Neural progenitor cell (in vitro differentiated cells): ENCODE results near the gene TAF4B. TPM values are rescaled to one million over a fixed set of nuclear protein-coding genes. Genes with fewer than 3 reads are reported as not detected.
A peak's percentile ranks its signal among the peaks of the same experiment; 100 is the strongest.

Source experiments
- DNase-seq: peaks from one replicate; pipeline ENCODE4 v3.0.0-alpha.2; 2016; ENCODE audit warnings: low spot score
- H2AFZ ChIP-seq: fragments of 200-600 bp; sonication (generic); replicated peaks from 2 replicates; pipeline ENCODE4 v1.6.1; 2016; ENCODE audit warnings: antibody characterized with exemption
- H3F3A ChIP-seq: fragments of 200-600 bp; sonication (generic); 2 replicates; pipeline ENCODE4 v1.6.1; 2016; ENCODE audit warnings: antibody characterized with exemption, low read depth
- H3K27ac ChIP-seq: fragments of 200-600 bp; sonication (generic); 2 replicates; pipeline ENCODE4 v1.5.1; 2016; ENCODE audit warnings: mild to moderate bottlenecking
- H3K27me3 ChIP-seq: fragments of 200-600 bp; sonication (generic); 2 replicates; pipeline ENCODE4 v1.6.1; 2016; ENCODE audit warnings: mild to moderate bottlenecking, moderate library complexity
- H3K36me3 ChIP-seq: fragments of 200-600 bp; sonication (generic); 2 replicates; pipeline ENCODE4 v1.5.1; 2016
- H3K4me1 ChIP-seq: fragments of 200-600 bp; sonication (generic); 2 replicates; pipeline ENCODE4 v1.6.1; 2016; ENCODE audit warnings: mixed run types
- H3K4me2 ChIP-seq: fragments of 200-600 bp; sonication (generic); 2 replicates; pipeline ENCODE4 v1.6.1; 2016
- H3K4me3 ChIP-seq: fragments of 200-600 bp; sonication (generic); 2 replicates; pipeline ENCODE4 v1.5.1; 2016
- H3K79me2 ChIP-seq: fragments of 200-600 bp; sonication (generic); 2 replicates; pipeline ENCODE4 v1.6.1; 2016; ENCODE audit warnings: low read depth
- H3K9ac ChIP-seq: fragments of 200-600 bp; sonication (generic); 2 replicates; pipeline ENCODE4 v1.6.1; 2016
- H3K9me3 ChIP-seq: fragments of 200-600 bp; sonication (generic); 2 replicates; pipeline ENCODE4 v1.5.1; 2016; ENCODE audit warnings: low read depth
- H4K20me1 ChIP-seq: fragments of 200-600 bp; sonication (generic); 2 replicates; pipeline ENCODE4 v1.6.1; 2016; ENCODE audit warnings: low read depth
- H3K27ac Mint-ChIP-seq: 3 replicates; pipeline ENCODE4 v1.8.0; 2021; ENCODE audit warnings: mixed read lengths
- H3K27me3 Mint-ChIP-seq: 2 replicates; pipeline ENCODE4 v1.8.0; 2022; ENCODE audit warnings: low read depth, mild to moderate bottlenecking, inconsistent platforms, moderate library complexity, mixed read lengths; ENCODE audit not compliant: insufficient read depth
- H3K36me3 Mint-ChIP-seq: 3 replicates; pipeline ENCODE4 v1.8.0; 2021; ENCODE audit warnings: mixed read lengths
- H3K4me1 Mint-ChIP-seq: 3 replicates; pipeline ENCODE4 v1.8.0; 2021; ENCODE audit warnings: mixed read lengths
- H3K4me3 Mint-ChIP-seq: 3 replicates; pipeline ENCODE4 v1.8.0; 2021; ENCODE audit warnings: mild to moderate bottlenecking, moderate library complexity, mixed read lengths
- H3K9me3 Mint-ChIP-seq: 3 replicates; pipeline ENCODE4 v1.8.0; 2020; ENCODE audit warnings: mixed read lengths
- EZH2 ChIP-seq: fragments of 200-600 bp; sonication (generic); IDR thresholded peaks from 2 replicates; pipeline ENCODE4 v1.6.1; 2017; ENCODE audit warnings: antibody characterized with exemption, mild to moderate bottlenecking, moderate library complexity
- EZH2phosphoT487 ChIP-seq: fragments of 200-600 bp; sonication (generic); IDR thresholded peaks from 2 replicates; pipeline ENCODE4 v1.6.1; 2017; ENCODE audit warnings: antibody characterized with exemption
- total RNA-seq: library from RNA; depleted of rRNA; stranded (reverse); fragments of >200 nt; gene quantifications from 2 replicates; pipeline ENCODE4 v1.2.3, GENCODE V29; 2015; ENCODE audit warnings: low replicate concordance
- TF ChIP-seq, protein P1 (sequence below): fragments of 200-600 bp; sonication (generic); IDR thresholded peaks from 2 replicates; pipeline ENCODE4 v1.5.1; 2017; ENCODE audit warnings: antibody characterized with exemption, mild to moderate bottlenecking

Gene TAF4B
- total RNA-seq, 1 donor from 2014 or later: 6.9 TPM

DNA sequence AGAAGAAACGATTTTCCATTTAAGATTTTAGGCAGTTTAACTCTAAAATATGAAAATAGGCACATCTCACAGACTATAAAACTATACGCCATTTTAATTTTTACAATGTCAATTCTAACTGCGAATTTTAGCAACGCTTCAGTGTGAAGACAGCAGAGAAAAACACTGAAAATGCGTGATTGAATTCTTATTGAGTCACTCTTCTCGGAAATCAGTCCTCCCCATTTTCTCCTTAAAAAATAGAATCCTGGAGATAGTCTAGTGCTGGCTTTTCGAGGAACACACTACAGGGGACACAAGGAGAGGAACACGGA lies 373 bp upstream of the TAF4B start:
- H3F3A ChIP-seq: peaks cover 4% of the 10 kb centered on the region
- peaks cover 19% of the 10 kb centered on the region for H3K79me2 ChIP-seq
- no peaks in the 10 kb centered on the region for H3K9me3 ChIP-seq
- no peak overlapping the region for H3K9ac ChIP-seq
- H3K4me3 Mint-ChIP-seq: peak overlapping the region; percentile 91
- H3K27ac Mint-ChIP-seq: no peak overlapping the region
- peaks cover 6% of the 10 kb centered on the region for H3K27me3 Mint-ChIP-seq
- no peak overlapping the region for H3K27ac ChIP-seq
- H3K9me3 Mint-ChIP-seq: no peaks in the 10 kb centered on the region
- TF ChIP-seq, protein P1, sequence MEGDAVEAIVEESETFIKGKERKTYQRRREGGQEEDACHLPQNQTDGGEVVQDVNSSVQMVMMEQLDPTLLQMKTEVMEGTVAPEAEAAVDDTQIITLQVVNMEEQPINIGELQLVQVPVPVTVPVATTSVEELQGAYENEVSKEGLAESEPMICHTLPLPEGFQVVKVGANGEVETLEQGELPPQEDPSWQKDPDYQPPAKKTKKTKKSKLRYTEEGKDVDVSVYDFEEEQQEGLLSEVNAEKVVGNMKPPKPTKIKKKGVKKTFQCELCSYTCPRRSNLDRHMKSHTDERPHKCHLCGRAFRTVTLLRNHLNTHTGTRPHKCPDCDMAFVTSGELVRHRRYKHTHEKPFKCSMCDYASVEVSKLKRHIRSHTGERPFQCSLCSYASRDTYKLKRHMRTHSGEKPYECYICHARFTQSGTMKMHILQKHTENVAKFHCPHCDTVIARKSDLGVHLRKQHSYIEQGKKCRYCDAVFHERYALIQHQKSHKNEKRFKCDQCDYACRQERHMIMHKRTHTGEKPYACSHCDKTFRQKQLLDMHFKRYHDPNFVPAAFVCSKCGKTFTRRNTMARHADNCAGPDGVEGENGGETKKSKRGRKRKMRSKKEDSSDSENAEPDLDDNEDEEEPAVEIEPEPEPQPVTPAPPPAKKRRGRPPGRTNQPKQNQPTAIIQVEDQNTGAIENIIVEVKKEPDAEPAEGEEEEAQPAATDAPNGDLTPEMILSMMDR: no peak
- TF ChIP-seq EZH2phosphoT487 (no peak), EZH2 (no peak)
- H3K27me3 ChIP-seq: peaks cover 18% of the 10 kb centered on the region
- peak overlapping the region; percentile 84 for H3K4me2 ChIP-seq
- H2AFZ ChIP-seq: peak overlapping the region; percentile 38
- no peaks in the 10 kb centered on the region for H3K36me3 ChIP-seq
- peaks cover 26% of the 10 kb centered on the region for H3K4me1 Mint-ChIP-seq
- H4K20me1 ChIP-seq: no peaks in the 10 kb centered on the region
- no peaks in the 10 kb centered on the region for H3K36me3 Mint-ChIP-seq
- peak overlapping the region; percentile 64 for H3K4me3 ChIP-seq
- H3K4me1 ChIP-seq: peaks cover 5% of the 10 kb centered on the region
- DNase-seq: no peak

DNA sequence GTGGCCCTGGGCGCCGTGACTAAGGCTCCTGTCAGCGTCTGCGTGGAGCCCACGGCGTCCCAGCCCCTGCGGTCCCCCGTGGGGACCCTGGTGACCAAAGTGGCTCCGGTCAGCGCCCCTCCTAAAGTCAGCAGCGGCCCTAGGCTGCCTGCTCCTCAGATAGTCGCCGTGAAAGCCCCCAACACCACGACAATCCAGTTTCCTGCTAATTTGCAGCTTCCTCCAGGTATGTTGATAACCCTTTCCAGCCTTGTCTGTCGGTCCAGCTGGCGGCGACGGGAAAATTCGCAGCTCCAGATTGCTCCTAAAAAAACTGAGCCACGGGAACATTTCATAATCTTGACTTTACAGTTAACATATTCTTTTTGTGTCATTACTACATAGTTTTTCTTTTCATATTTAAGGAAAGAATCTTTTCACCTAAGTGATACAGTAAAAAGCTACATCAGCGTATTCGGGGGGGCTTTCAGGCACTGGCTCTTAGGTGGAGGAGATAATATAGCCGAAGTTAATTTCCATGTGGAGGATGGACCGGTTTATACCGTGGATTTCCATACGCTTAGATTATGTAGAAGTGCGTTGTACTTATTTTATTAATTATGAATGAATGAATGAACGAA lies 916 bp downstream of the TAF4B start:
- DNase-seq: peak; percentile 25
- H3K9ac ChIP-seq: no peak overlapping the region
- Mint-ChIP-seq H3K9me3 (peaks cover 7% of the 10 kb centered on the region), H3K4me1 (peaks cover 22% of the 10 kb centered on the region), H3K36me3 (peaks cover 2% of the 10 kb centered on the region), H3K27me3 (peaks cover 6% of the 10 kb centered on the region), H3K4me3 (peak overlapping the region; percentile 97), H3K27ac (peak overlapping the region; percentile 76)
- H3K27ac ChIP-seq: no peak overlapping the region
- H3K9me3 ChIP-seq: no peaks in the 10 kb centered on the region
- H3K27me3 ChIP-seq: peaks cover 18% of the 10 kb centered on the region
- H3K36me3 ChIP-seq: no peaks in the 10 kb centered on the region
- peaks cover 4% of the 10 kb centered on the region for H3F3A ChIP-seq
- TF ChIP-seq EZH2phosphoT487: peak; percentile 49
- TF ChIP-seq, protein P1: no peak
- TF ChIP-seq EZH2: peak; percentile 49
- peak overlapping the region; percentile 64 for H3K4me3 ChIP-seq
- H3K4me1 ChIP-seq: peaks cover 5% of the 10 kb centered on the region
- peak overlapping the region; percentile 84 for H3K4me2 ChIP-seq
- H2AFZ ChIP-seq: peak overlapping the region; percentile 88
- no peaks in the 10 kb centered on the region for H4K20me1 ChIP-seq
- H3K79me2 ChIP-seq: peaks cover 19% of the 10 kb centered on the region

DNA sequence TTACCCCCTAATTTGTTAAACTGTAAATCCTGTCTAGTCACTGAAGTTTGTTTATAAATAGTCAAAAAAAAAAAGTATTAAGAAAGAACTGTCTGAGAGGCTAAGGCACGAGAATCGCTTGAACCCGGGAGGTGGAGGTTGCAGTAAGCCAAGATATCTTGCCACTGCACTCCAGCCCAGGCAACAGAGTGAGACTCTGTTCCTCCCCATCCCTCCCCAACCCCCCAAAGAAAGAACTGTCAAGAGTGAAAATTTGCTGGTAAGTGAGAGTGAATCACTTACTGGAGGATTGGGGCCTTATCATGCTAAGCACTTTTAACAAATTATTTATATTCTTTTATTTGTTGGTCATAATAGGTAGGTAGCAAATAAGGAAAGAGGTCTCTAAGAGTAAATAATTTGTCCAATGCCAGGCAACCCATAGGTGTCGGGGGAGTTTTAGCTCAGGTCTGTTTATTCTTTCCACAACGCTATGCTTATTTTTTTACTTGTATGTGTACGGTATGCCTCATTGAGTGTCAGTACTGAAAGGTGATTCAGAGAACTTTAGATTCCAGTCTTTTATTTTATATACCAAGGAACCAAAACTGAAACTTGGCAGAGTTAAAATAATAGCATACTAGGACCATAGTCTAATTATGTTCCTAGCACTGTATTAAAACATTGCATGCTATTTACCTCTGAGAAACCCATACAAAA lies 2.5 kb downstream of the TAF4B start:
- no peak overlapping the region for H3K4me2 ChIP-seq
- H3K4me3 ChIP-seq: no peak overlapping the region
- no peak overlapping the region for H2AFZ ChIP-seq
- Mint-ChIP-seq H3K27me3 (peaks cover 6% of the 10 kb centered on the region), H3K9me3 (peaks cover 12% of the 10 kb centered on the region), H3K4me1 (peaks cover 33% of the 10 kb centered on the region), H3K4me3 (no peak overlapping the region), H3K27ac (no peak overlapping the region), H3K36me3 (peaks cover 2% of the 10 kb centered on the region)
- no peaks in the 10 kb centered on the region for H4K20me1 ChIP-seq
- H3K9me3 ChIP-seq: no peaks in the 10 kb centered on the region
- H3K36me3 ChIP-seq: no peaks in the 10 kb centered on the region
- H3K27ac ChIP-seq: no peak overlapping the region
- no peak for DNase-seq
- H3F3A ChIP-seq: peaks cover 16% of the 10 kb centered on the region
- H3K27me3 ChIP-seq: peaks cover 18% of the 10 kb centered on the region
- H3K79me2 ChIP-seq: peaks cover 19% of the 10 kb centered on the region
- H3K4me1 ChIP-seq: peaks cover 12% of the 10 kb centered on the region
- H3K9ac ChIP-seq: no peak overlapping the region
- no peak for TF ChIP-seq EZH2phosphoT487
- TF ChIP-seq, protein P1: no peak
- TF ChIP-seq EZH2: no peak
